Measurements from ENCODE around the gene MYL9.

DNA sequence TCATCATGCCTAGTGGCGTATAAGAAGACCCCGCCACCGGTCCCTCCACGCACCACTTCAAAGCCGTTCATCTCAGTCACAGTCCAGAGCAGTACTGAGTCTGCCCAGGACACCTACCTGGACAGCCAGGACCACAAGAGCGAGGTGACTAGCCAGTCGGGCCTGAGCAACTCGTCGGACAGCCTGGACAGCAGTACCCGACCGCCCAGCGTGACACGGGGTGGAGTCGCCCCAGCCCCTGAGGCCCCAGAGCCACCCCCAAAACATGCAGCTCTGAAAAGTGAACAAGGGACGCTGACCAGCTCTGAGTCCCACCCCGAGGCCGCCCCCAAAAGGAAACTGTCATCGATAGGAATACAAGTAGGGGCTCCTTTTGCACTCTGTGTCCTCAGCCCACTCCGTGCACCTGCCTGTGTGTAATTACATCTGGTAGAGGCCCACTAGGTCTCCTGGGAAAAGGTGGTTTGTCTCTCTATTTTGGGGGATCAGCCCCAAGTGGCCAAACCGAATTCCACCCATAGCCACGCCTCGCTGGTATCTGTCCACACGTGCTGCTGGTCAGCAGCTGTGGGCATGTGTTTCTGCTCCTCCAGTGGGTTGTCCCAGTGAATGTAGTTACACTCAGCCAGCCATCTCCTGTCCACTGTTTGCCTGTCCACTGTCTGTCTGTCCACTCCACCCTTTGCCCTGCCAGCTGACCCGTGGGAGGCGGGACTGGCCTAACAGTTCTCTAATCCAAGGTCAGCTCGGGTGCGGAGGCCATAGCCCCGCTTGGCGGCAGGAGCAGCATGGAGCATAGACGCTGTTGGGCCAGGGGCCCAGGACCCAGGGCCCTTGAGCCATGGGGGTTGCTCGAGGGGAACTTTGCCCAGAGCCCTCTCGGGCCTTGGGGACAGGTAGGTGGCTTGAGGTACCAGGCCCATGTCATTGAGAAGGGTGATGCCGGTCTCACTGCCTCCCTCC is 44.3 kb upstream of the MYL9 start:
- TF ChIP-seq, protein P1, sequence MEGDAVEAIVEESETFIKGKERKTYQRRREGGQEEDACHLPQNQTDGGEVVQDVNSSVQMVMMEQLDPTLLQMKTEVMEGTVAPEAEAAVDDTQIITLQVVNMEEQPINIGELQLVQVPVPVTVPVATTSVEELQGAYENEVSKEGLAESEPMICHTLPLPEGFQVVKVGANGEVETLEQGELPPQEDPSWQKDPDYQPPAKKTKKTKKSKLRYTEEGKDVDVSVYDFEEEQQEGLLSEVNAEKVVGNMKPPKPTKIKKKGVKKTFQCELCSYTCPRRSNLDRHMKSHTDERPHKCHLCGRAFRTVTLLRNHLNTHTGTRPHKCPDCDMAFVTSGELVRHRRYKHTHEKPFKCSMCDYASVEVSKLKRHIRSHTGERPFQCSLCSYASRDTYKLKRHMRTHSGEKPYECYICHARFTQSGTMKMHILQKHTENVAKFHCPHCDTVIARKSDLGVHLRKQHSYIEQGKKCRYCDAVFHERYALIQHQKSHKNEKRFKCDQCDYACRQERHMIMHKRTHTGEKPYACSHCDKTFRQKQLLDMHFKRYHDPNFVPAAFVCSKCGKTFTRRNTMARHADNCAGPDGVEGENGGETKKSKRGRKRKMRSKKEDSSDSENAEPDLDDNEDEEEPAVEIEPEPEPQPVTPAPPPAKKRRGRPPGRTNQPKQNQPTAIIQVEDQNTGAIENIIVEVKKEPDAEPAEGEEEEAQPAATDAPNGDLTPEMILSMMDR (conservative IDR thresholded peaks at IDR 0.05; ENCODE audit: low read length) = no peak
- no peak for TF ChIP-seq EZH2phosphoT487 (IDR thresholded peaks at IDR 0.05; ENCODE audit: borderline replicate concordance, low read depth, low read length)
